Stimulated activated naive CD4-positive, alpha-beta T cell treated with Interleukin-2 at 50 U/mL for 16 hours (primary cell): Measurements from ENCODE around the gene ACACA.

Experiments used
- DNase-seq: peaks from one replicate; lab custom pipeline; 2025; lab: John Stamatoyannopoulos, UW

The ACACA gene

GRCh38 chr17:37342589-37342988 lies 64.0 kb downstream of the ACACA start:
- DNase-seq, result no peak

- no peak for DNase-seq
Observed at GRCh38 chr17:37340804-37341203, 65.8 kb downstream of the ACACA start.

- no peak for DNase-seq
Observed at GRCh38 chr17:37339321-37339720, 67.3 kb downstream of the ACACA start.

- no peak for DNase-seq
Observed at GRCh38 chr17:37338847-37339246, 67.8 kb downstream of the ACACA start.

- no peak for DNase-seq
Observed at GRCh38 chr17:37327341-37328090, 79.1 kb downstream of the ACACA start.

GRCh38 chr17:37322826-37323561 lies 83.6 kb downstream of the ACACA start:
- no peak for DNase-seq

GRCh38 chr17:37322106-37322505 lies 84.5 kb downstream of the ACACA start:
- no peak for DNase-seq

- DNase-seq, result no peak
Observed at GRCh38 chr17:37318931-37319594, 87.6 kb downstream of the ACACA start.

GRCh38 chr17:37317867-37318266 lies 88.8 kb downstream of the ACACA start:
- DNase-seq, result no peak

GRCh38 chr17:37315601-37316000 lies 91.0 kb downstream of the ACACA start:
- DNase-seq, result no peak

GRCh38 chr17:37312137-37312923 lies 94.3 kb downstream of the ACACA start:
- no peak for DNase-seq

GRCh38 chr17:37310940-37311339 lies 95.7 kb downstream of the ACACA start:
- no peak for DNase-seq

GRCh38 chr17:37309051-37309450 lies 97.6 kb downstream of the ACACA start:
- DNase-seq, result no peak

- no peak for DNase-seq
Observed at GRCh38 chr17:37305406-37305905, 101.2 kb downstream of the ACACA start.

- DNase-seq, result no peak
Observed at GRCh38 chr17:37301288-37301687, 105.3 kb downstream of the ACACA start.

GRCh38 chr17:37300683-37301082 lies 106.0 kb downstream of the ACACA start:
- DNase-seq, result no peak

- DNase-seq, result no peak
Observed at GRCh38 chr17:37299257-37299980, 107.2 kb downstream of the ACACA start.

GRCh38 chr17:37295888-37296287 lies 110.7 kb downstream of the ACACA start:
- DNase-seq, result no peak

- DNase-seq, result no peak
Observed at GRCh38 chr17:37294888-37295287, 111.7 kb downstream of the ACACA start.

GRCh38 chr17:37293770-37294169 lies 112.9 kb downstream of the ACACA start:
- DNase-seq, result no peak

GRCh38 chr17:37292429-37293139 lies 114.1 kb downstream of the ACACA start:
- no peak for DNase-seq
